ENCODE data around the gene CALHM3.
"Not testable (repeated sequence)": the region's sequence is repeated elsewhere in the genome, so short reads cannot be mapped to it uniquely, and the experiment has no call there.

Gene CALHM3

GRCh38 chr10:103479135-103479534 is at the start of gene CALHM3:
TSS of gene CALHM3 (minus strand) at chr10:103479240. CDS start at chr10:103479032, 208 bp downstream.
- no peak for ATAC-seq

DNA sequence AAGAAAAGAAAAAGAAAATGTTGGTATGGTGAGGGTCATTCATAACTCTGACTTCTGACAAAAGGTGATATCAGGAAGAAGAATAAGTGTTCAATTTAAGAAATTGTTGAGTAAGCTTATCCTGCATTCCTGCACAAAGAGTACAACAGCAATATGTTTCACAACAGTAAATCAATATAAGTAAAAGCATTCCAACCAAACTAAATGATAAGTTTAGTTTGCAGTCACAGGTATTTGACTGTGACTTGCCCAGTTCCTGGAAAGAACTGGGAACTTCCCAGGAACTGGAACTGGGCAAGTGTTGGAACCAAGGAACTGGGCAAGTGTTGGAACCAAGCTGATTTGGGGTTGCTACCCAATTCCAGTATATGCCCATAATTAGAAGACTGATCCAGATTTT is 49.5 kb upstream of the CALHM3 start:
- ATAC-seq, result no peak

DNA sequence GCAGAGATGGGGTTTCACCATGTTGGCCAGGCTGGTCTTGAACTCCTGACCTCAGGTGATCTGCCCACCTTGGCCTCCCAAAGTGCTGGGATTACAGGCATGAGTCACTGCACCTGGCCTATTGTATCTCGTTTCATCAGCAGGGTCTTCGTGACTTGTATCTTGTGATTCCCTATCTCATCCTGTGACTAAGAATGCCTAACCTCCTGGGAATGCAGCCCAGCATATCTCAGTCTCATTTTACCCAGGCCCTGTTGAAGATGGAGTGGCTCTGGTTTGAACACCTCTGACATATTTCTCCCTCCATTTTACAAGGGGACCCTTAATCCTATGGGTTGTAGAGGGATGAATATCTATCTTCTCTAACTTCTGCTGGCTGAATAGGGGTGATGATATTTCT is 48.4 kb upstream of the CALHM3 start:
- not testable (repeated sequence) for ATAC-seq

GRCh38 chr10:103525901-103526300 is 46.9 kb upstream of the CALHM3 start:
- no peak for ATAC-seq

GRCh38 chr10:103523683-103524082 is 44.6 kb upstream of the CALHM3 start:
- ATAC-seq, result no peak

DNA sequence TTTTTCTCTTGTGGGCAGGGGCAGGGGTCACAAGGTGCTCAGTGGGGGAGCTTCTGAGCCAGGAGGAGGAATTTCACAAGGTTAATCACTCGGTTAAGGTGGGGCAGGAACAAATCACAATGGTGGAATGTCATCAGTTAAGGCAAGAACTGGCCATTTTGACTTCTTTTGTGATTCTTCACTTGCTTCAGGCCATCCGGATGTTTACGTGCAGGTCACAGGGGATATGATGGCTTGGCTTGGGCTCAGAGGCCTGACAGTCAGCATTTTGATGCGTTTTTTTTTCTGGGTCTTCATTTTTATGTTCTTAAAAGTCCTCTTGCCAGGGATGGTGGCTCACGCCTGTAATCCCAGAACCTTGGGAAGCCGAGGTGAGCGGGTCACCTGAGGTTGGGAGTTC is 43.0 kb upstream of the CALHM3 start:
- ATAC-seq, result not testable (repeated sequence)

- ATAC-seq, result no peak
Observed at GRCh38 chr10:103519798-103520197, 40.8 kb upstream of the CALHM3 start.

- no peak for ATAC-seq
Observed at GRCh38 chr10:103517234-103518085, 38.4 kb upstream of the CALHM3 start.

DNA sequence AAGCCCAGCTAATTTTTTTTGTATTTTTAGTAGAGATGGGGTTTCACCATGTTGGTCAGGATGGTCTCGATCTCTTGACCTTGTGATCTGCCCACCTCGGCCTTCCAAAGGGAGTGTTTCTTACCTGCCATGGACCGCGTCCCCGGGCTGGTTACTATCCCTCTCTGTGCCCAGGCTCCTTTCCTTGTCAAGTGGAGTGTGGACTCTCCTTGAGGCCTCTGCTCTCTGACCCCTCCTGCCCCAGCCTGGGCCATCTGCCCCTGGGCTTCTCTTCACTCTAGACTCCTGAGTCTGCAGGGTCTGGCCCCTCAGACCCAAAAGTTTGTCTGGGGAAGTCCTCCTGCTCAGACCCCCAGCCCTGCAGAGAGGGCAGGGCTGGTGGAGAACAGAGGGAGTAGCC is 35.2 kb upstream of the CALHM3 start:
- ATAC-seq, result no peak

DNA sequence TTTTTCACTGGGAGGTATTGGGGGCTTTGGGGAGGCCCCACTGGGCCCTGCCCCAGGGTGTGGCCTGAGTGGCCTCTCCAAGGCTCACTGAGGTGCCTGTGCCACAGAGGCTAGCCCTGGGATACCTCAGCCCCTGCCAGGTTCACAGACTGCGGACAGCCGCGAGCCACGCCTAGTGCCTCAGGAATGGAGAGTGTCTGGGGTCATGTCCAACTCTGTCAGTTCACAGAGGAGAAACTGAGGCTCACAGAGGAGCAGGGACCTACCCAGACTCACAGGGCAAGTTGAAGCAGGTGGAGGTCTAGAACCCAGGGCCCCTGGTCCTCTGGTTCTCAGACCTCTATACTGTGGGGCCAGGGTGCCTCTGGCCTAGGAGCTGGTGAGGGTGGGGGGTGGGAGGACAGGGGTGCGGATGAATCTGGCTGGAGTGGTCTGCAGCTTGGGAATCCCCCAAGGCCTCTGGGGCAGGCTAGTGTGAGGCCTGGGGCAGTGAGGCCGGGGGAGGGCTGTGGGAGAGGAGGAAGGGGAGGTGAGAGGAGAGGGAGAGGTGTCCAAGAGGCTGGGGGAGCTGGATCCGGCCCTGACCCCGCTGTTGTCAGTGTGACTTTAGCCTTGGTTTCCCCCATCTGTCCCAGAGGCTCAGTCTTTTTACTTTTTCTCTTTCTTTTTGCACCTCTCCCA is 34.5 kb upstream of the CALHM3 start:
- ATAC-seq, result no peak

- no peak for ATAC-seq
Observed at GRCh38 chr10:103512591-103513379, 33.7 kb upstream of the CALHM3 start.

DNA sequence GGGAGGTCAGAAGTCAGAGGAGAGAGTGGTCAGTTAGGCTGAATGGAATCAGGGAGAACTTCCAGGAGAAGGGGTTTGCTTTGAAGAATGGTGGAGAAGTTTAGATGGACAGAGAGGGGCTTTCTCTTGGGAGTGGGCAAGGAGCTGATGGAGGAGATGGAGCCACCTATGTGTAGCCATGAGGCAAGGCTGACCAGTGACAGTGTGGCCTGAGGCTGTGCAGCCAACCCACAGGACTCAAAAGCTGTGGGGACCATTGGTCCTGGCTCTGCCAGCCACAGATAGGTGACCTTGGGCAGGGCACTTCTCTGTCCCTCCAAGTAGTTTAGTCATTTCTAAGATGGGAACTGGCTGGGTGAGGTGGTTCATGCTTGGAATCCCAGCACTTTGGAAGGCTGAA is 33.1 kb upstream of the CALHM3 start:
- ATAC-seq, result no peak

- ATAC-seq, result no peak
Observed at GRCh38 chr10:103510791-103511752, 32.0 kb upstream of the CALHM3 start.

DNA sequence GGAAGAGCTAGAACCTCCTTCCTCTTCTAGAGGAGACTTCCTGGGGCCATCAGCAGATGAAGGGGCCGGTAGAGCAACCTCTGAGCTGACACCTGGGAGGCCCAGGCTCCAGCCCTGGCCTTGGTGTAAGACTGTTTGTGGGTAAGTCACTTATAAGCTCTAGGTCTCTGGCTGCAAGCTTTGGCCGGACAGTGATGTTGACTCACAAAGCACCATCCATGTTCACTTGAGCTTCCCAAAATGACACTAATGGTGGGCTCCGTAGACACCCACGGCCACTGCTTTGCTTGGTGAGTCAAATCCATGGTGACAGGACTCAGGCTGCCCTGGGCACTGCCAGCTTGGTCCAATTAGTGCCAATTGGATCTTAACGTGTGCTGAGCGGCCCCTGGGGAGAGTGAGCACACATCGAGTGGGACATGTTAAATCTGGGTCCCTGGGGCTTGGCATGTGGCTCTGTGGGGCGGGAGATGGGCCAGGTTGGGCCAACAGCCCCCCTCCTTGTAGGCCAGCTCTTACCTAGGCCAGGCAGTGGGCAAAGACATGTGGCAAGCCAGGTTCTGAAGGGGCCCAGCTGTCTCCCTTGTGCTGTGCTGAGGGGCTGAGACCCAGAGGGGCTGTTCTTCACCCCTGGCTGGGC is 31.1 kb upstream of the CALHM3 start:
- no peak for ATAC-seq

- ATAC-seq, result no peak
Observed at GRCh38 chr10:103507235-103508191, 28.5 kb upstream of the CALHM3 start.

DNA sequence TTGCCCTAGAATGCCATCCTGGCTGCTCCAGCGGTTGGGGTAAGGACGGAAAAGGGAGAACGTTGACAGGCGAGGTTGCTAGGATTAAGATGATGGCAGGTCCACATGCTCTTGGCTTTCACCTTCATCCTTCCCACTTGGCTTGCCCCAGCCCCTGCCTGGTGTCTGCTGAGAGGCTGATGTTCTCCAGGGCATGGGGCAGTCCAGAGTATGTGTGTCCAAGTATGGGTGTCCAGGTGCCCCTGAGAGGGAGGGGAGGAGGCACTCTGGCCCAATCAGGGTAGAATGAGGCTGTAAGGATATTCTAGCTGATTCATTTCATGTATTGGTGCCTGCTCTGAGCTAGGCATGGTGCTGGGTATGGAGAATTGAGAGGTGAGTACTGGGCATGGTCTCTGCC is 27.0 kb upstream of the CALHM3 start:
- ATAC-seq, result no peak

DNA sequence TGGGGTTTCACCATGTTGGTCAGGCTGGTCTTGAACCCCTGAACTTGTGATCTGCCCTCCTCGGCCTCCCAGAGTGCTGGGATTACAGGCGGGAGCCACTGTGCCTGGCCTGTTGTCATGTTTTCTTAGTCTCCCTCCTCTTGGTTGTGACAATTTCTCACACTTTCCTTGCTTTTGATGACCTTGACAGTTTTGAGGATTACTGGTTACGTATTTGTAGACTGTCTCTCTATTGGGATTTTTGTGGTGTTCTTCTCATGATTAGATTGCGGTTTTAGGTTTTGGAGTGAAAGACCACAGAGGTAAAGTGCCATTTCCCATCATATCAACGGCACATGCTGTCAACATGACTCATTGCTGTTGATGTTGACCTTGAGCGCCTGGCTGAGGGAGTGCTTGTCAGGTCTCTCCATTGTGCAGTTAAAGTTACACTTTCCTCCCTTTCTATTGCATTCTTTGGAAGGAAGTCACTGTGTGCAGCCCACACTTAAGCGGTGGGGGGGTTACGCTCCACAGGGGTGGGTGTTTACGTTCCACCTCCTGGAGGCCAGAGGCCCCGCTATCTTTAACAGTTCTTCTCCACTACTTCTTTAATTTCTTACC is 25.2 kb upstream of the CALHM3 start:
- peak; percentile 62 to 69 for ATAC-seq

GRCh38 chr10:103503777-103504176 is 24.7 kb upstream of the CALHM3 start:
- not testable (repeated sequence) for ATAC-seq

GRCh38 chr10:103502849-103503660 is 24.0 kb upstream of the CALHM3 start:
- ATAC-seq, result no peak
